ENCODE measurements around the gene HSPB2.
"Not testable (repeated sequence)": the region's sequence is repeated elsewhere in the genome, so short reads cannot be mapped to it uniquely, and the experiment has no call there.

HSPB2 gene

GRCh38 chr11:111913997-111914396 is 1.5 kb downstream of the HSPB2 start:
- peak; percentile 93 for DNase-seq (ENCODE audit: low spot score)

DNA sequence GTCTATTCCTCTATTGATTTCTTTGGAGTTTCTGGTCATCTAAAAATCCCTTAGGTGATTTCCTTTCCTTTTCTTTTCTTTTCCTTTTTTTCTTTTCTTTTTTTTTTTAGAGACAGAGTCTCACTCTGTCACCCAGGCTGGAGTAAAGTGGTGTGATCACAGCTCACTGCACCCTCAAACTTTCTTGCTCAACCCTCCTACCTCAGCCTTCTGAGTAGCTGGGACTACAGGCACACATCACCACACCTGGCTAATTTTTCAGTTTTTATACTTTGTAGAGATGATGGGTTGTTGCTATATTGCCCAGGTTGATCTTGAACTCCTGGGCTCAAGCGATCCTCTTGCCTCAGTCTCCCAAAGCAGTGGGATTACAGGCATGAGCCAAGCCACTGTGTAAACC is 4.2 kb downstream of the HSPB2 start:
- no peak for DNase-seq (ENCODE audit: low spot score)

DNA sequence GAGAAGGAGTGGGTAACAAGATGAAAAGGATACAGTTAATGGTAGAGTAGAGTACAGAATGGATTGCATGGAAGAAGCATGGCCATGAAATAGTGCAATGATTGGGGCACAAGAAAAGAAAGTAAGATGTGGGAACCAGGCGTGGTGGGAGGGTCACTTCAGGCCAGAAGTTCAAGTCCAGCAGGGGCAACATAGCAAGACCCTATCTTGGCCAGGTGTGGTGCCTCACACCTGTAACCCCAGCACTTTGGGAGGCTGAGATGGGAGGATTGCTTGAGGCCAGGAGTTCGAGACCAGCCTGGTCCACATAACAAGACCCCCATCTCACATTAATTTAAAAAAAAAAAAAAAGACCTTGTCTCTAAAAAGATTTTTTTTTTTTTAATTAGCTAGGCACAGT is 4.8 kb downstream of the HSPB2 start:
- DNase-seq (ENCODE audit: low spot score): no peak

GRCh38 chr11:111917788-111918187 is 5.3 kb downstream of the HSPB2 start:
- DNase-seq (ENCODE audit: low spot score): no peak

DNA sequence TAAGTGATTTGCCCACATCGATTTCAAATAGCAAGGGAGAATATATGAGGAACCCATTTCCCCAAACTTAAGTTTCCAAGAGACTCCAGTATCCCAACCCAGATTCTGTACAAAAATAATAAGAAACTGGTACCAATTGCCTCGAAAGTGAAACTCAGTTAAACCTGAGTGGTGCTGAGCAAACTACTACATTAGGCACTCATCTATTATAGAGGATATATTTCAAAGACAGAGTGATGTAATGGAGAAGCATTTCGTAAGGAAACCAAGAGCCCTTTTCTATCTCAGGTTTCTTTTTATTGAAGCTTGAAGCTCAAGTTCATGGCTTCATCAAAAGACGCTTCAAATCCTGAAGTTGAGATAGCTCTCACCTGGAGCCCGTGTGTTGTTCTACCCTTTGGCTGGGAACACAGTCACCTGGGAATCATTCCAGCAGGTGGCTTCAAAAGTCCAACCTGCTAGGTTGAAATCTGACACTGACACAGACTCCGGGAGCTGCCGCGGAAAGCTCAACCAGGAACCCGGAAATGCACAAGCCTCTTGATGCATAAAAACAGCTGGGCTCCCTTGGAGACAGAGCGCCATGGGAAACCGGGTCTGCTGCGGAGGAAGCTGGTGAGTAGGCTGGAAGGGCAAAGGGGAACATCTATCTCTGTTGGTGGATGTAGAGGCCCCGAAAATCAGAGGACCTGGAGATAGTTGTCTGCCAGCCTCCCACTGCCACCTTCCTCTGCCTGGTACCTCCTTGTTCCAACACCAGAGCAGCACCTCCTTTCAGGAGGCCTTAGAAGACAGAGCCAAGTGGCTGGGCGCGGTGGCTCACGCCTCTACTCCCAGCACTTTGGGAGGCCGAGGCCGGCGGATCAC is 6.1 kb downstream of the HSPB2 start, which contains the start of gene C11orf52:
Gene C11orf52 (plus strand): TSS at position 524 of the 867 bp plus-strand sequence. CDS start 60 bp downstream, at position 584.
- DNase-seq (ENCODE audit: low spot score): no peak

- no peak for DNase-seq (ENCODE audit: low spot score)
Observed at GRCh38 chr11:111920908-111921307, 8.4 kb downstream of the HSPB2 start.

DNA sequence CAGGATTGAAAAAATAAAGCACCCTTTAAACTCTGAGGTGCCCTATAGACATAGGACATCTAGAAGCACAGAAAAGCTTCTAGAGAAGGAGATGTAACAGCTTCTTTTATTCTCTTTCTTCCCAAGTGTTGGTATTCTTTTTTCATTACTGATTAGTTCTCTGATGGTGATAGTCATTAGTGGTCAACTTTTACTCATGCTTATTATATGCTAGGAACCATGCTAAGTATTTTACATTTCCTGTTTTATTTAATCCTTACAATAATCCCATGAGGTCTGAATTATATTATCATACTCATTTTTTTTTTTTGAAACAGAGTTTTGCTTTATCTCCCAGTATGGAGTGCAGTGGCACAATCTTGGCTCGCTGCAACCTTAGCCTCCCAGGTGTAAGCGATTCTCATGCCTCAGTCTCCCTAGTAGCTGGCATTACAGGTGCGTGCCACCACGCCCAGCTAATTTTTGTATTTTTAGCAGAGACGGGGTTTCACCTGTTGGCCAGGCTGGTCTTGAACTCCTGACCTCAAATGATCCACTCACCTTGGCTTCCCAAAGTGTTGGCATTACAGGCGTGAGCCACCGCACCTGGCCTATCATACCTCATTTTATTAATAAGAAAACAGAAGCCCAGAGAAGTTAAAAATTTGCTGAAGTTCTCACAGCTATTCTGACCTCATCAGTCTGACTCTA is 9.2 kb downstream of the HSPB2 start:
- no peak for DNase-seq (ENCODE audit: low spot score)

- DNase-seq (ENCODE audit: low spot score): no peak
Observed at GRCh38 chr11:111922803-111923202, 10.3 kb downstream of the HSPB2 start.

- DNase-seq (ENCODE audit: low spot score): no peak
Observed at GRCh38 chr11:111923351-111923788, 10.8 kb downstream of the HSPB2 start.

GRCh38 chr11:111923951-111924350 is 11.4 kb downstream of the HSPB2 start:
- DNase-seq (ENCODE audit: low spot score): no peak

- DNase-seq (ENCODE audit: low spot score): no peak
Observed at GRCh38 chr11:111925953-111926352, 13.4 kb downstream of the HSPB2 start.

DNA sequence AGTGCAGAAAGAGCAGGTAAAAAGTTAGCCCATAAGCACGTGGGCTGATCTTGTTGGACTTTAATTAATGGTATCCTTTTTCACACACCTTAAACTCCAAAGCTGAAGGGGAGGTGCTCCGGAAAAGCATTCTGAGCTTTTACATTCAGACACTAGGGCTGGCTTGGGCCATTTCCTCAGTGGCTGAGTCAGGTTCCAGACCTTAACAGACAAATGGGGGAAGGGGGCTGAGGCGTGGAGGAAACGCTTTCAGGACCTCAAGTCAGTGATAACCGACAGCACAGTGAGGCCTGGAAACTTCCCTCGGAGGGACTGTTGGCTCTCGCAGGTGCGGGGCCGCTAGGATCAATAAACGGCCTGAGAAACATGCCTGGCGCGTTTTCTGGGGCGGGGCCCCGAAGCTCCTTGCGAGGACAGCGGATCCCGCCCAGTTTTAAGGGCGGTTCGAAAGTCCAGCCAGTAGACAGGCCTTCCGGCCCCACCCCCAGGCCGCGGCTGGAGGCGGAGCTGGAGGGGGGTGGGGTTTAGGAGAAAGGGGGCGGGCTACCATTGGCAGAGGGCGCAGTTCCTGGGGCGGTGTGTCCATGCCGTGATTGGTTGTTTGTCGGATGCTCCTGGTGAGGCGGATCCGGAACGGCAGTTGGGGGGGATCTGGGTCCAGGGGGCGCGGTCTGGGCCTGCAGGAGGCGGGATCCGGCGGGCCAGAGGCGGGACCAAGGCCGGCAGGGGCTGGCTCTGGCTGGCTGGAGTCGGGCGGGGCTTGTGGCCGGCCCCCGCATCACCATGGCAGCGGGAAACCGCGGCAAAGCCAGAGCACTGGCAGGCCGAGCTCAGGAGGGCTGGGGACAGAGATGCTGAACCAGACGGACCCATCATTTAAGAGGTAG is 14.2 kb downstream of the HSPB2 start:
- peak; percentile 98 for DNase-seq (ENCODE audit: low spot score)

DNA sequence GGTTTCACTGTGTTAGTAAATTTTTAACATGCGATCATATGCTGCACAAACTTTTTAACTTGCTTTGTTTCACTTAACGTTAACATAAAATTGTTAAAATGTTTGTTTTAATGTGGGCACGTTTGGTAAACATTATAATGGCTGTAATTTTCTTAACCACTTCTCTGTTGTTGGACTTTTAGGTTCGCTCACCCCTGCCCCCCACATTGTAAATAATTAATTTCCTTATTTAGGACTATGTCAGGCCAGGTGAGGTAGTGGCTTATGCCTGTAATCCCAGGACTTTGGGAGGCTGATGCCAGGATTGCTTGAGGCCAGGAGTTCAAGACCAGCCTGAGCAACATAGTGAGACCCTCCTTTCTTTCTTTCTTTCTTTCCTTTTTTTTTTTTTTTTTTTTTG is 17.9 kb downstream of the HSPB2 start:
- DNase-seq (ENCODE audit: low spot score): no peak

- no peak for DNase-seq (ENCODE audit: low spot score)
Observed at GRCh38 chr11:111932611-111932950, 20.0 kb downstream of the HSPB2 start.

DNA sequence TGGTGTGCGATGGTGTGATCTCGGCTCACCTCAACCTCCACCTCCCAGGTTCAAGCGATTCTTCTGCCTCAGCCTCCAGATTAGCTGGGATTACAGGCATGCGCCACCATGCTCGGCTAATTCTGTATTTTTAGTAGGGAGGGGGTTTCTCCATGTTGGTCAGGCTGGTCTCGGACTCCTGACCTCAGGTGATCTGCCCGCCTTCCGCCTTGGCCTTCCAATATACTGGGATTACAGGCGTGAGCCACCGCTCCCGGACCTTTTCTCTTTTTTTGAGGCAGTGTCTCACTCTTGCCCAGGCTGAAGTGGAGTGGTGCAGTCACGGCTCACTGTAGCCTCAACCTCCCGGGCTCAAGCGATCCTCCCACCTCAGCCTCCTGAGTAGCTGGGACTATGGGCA is 20.6 kb downstream of the HSPB2 start:
- DNase-seq (ENCODE audit: low spot score): not testable (repeated sequence)

DNA sequence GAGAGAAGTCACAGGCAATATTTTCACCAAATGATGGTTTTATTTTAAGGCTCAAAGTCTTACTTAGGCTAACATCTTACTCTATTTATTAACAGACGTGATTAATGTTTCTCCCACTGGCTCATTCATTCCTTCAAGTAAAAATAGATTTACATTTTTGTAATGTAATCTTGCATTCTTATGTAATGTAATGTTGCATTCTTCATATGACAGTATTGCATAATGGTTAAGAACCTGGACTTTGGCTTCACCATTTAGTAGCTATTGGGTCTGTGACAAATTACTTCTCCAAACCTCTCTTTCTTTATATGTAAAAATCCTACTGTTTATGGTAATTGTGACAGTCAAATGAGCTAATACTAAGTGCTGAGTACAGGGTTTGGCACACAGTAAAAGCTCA is 21.3 kb downstream of the HSPB2 start:
- no peak for DNase-seq (ENCODE audit: low spot score)

GRCh38 chr11:111934306-111934705 is 21.8 kb downstream of the HSPB2 start:
- no peak for DNase-seq (ENCODE audit: low spot score)

DNA sequence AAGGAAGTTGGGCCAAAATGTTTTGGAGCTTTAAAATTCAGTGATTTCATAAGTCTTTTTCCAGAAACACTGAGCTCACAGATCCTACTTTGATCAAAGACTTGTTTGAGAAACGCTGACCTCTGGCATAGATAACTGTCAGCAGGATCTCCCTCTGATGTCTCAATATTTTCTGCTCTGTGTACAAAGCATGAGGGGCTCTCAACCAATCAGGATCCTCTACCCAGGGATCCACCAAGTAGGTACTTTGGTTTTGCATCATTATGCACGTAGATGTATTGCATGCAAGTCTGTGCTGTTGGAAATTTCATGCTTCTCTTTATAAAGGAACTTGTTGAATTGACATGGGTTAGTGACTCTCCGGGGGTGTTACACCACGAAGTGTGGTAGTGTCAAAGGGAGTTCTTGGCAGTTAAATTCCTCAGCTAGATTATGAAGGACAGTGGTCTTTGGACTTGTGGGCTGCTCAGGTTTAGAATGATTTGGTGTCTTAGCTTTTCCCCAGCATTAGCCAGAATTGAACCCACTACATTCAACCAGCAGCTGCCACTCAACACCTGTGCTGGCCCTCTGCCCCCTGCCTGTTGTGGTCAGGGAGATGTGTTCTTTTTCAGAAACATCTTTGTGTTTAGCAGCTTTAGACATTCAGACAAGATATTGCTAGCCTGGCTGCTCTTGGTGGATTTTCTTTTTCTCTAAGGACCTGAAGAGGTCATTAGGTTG is 22.9 kb downstream of the HSPB2 start:
- no peak for DNase-seq (ENCODE audit: low spot score)

DNA sequence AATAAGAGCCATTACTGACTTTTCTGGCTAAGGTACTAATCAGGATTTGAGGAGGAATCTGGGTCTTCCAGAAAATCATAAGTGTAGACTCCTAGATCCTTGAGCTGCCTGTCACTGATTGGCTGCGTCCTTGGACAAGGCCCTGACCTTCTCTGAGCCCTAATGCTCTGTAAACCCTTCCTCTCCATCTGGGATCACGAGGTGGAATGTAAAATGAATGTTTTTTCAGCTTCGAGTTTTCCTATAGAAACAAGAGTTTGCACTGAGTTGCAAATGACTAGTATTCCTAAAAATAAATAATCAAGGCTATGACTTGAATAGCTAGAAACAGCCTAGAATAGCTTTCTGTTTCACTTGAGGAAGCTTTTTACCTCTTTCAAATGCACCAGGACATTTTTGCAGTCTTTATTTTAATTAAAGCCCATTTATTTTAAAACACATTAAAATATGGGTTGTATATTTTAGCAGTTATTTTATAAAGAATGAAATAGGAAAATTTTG is 23.6 kb downstream of the HSPB2 start:
- DNase-seq (ENCODE audit: low spot score): no peak

GRCh38 chr11:111937461-111937769 is 24.9 kb downstream of the HSPB2 start:
- no peak for DNase-seq (ENCODE audit: low spot score)

DNA sequence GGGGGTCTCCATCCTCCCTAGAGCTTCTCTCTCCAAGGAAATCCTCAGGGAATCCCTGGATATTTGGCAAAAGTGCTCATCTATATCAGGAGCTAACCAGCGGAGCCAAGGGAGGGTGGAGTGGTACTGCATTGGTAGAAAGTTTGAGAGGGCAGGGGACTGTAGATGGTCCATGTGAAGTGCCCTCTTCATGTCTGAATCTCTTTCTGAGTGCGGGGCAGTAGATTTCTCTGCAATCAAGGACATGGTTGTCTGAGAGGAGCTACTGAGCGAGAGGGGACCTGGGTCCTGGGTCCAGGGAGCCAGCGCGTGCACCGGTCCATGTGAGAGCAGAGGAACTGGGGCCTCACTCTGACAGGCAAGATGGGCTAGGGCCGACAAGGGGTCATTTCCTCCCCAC is 25.3 kb downstream of the HSPB2 start:
- DNase-seq (ENCODE audit: low spot score): no peak

- no peak for DNase-seq (ENCODE audit: low spot score)
Observed at GRCh38 chr11:111938687-111939160, 26.2 kb downstream of the HSPB2 start.
